T47D (cell line): ENCODE data around the gene JPH3.
"Not testable (repeated sequence)": the region's sequence is repeated elsewhere in the genome, so short reads cannot be mapped to it uniquely, and the experiment has no call there.

Experiments
- DNase-seq, 2 experiments: peaks; one replicate each; pipeline versions ENCODE4 v3.0.0 to v3.0.0-alpha.2; 2011 to 2012; ENCODE audit warnings: low read depth in 1 of 2, low spot score in 1 of 2
- JUND ChIP-seq: IDR thresholded peaks from 2 replicates; pipeline ENCODE4 v1.6.1; 2012; ENCODE audit warnings: low read depth
- in situ Hi-C: cut with HindIII; loops from 2 replicates; pipeline ENCODE4 v1.10.0; 2016; ENCODE audit warnings: low sequenced_read_pairs, low pct_unique_long_range_greater_than_20kb

The JPH3 gene

DNA sequence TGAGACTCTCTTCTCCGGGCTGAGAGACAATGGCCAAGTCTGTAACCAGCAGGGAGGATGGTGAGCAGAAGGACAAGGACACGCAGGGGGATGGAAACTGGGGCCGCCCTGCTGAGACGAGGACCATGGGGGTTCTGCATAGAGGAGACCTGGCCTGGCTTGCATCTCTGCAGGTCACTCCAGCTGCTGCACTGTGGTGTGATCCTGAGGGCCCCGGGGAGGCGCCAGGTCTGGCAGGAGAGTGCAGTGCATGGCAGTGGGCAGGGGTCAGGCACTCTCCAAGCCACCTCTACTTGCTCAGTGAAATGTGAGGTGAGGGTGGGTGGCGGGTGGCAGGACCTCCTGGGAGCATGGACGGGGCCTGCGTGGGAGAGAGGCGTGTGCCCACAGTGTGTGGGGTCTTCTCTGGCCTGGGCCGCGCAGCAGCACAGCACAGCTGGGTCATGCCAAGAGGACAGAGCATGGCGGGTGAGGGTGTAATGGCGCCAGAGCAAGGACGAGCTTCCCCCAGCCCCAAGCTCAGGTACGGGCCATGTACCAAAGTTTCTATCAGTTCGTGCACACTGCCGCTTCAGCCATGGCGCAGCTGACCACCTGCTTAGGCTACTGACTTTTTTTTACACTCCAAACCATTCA lies 120.4 kb downstream of the JPH3 start:
- DNase-seq: no peak
- TF ChIP-seq JUND: no peak
- in situ Hi-C loops: no loop called here

DNA sequence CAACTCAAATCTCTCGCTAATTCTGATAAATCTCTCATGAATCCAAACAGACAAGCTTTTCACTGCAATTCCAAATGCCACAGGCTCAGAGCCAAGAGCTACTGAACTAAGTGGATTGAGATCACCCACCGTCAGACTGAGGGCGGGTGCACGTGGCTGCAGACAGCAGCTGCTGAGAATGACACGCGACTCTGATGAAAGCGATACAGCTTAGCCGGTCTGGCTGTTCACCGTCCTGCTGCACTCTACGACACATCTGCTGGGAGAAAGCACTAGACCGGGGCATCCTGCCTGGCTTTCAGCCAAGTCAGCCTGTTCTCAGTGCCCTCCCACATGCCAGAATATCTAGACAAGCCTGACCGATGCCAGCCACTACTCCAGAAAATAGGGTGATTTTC lies 120.9 kb downstream of the JPH3 start:
- DNase-seq: no peak
- in situ Hi-C loops: no loop called here
- no peak for TF ChIP-seq JUND

DNA sequence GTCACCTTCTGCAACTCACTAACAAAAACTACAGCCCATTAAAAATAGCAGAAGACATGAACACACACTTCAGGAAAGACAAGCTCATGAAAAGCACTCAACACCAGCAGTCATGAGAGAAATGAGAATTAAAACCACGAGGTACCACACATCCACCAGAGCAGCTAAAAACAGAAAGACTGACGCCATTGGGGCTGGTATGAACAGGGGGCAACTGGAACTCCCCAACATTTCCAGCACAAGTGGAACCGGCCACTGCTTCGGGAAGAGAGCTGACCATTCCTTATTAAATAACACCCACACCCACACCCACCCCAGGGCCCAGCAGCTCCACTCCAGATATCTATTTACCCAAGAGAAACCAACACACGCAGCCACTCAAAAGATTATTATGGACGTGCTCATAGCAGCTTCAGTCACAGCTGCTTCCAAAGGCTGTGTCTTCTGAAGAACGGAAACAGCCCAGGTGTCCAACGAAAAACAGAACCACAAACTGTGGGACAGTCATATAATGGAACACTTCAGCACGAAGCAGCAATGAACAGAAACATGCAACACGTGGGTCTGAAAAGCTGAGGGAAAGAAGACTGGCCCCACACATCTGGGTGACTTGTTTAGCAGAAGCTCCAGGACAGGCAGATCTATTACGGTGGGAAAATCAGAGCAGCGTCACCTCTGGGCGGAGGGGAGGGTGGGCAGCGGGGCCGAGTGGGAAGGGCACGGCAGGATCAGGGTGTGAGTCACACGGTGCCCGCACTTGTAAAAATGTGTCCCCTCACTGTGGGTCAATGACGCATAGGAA lies 122.4 kb downstream of the JPH3 start:
- no peak for DNase-seq
- in situ Hi-C loops: no loop called here
- no peak for TF ChIP-seq JUND

GRCh38 chr16:87725596-87726235 lies 123.4 kb downstream of the JPH3 start:
- in situ Hi-C loops: no loop called here
- no peak for DNase-seq
- no peak for TF ChIP-seq JUND

GRCh38 chr16:87726577-87726976 lies 124.3 kb downstream of the JPH3 start:
- in situ Hi-C loops, DNase-seq: not testable (repeated sequence)

GRCh38 chr16:87727346-87727745 lies 125.0 kb downstream of the JPH3 start:
- no peak for TF ChIP-seq JUND
- DNase-seq: no peak
- in situ Hi-C loops: no loop called here

DNA sequence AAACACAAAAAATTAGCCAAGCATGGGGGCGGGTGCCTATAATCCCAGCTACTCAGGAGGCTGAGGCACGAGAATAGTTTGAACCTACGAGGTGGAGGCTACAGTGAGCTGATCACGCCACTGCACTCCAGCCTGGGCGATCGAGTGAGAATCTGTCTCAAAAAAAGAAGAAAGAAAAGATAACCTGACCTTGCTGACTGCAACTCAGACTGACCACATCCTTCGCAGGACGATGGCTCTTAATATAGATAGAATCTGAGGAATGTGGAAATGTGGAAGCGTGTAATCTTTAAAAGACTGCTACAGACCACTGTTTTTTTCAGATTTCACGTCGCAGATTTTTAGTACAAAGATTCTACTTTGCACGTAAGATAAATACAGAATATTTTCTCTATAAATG lies 125.7 kb downstream of the JPH3 start:
- in situ Hi-C loops: no loop called here
- no peak for DNase-seq
- TF ChIP-seq JUND: no peak

GRCh38 chr16:87729266-87729954 lies 127.1 kb downstream of the JPH3 start:
- no peak for DNase-seq
- in situ Hi-C loops: no loop called here
- no peak for TF ChIP-seq JUND

- in situ Hi-C loops: no loop called here
- no peak for DNase-seq
Measured at GRCh38 chr16:87731607-87732006, 129.3 kb downstream of the JPH3 start.

GRCh38 chr16:87733190-87733589 lies 130.9 kb downstream of the JPH3 start:
- TF ChIP-seq JUND: no peak
- DNase-seq: no peak
- in situ Hi-C loops: no loop called here

More at GRCh38 chr16:87731607-87732006, 129.3 kb downstream of the JPH3 start:
- no peak for TF ChIP-seq JUND

- in situ Hi-C loops: no loop called here
- DNase-seq: no peak
- no peak for TF ChIP-seq JUND
Measured at GRCh38 chr16:87734644-87735043, 132.3 kb downstream of the JPH3 start.

- DNase-seq: no peak
- TF ChIP-seq JUND: no peak
- in situ Hi-C loops: no loop called here
Measured at GRCh38 chr16:87735270-87736007, 133.1 kb downstream of the JPH3 start.
